Coronary artery (tissue), 2 donors: ENCODE data around the gene PI4K2A.
"Not testable (repeated sequence)": the region's sequence is repeated elsewhere in the genome, so short reads cannot be mapped to it uniquely, and the experiment has no call there.

Experiments used
- DNase-seq: peaks from one replicate; pipeline ENCODE4 v3.0.0-alpha.2; 2017; ENCODE audit warnings: low spot score
- H3K27ac ChIP-seq, 2 donors: fragments of 200-600 bp; sonication (generic); one replicate each; pipeline ENCODE4 v1.5.1; 2016 to 2019
- H3K4me3 ChIP-seq: fragments of 200-600 bp; sonication (generic); 2 replicates; pipeline ENCODE4 v1.5.1; 2016; ENCODE audit warnings: mild to moderate bottlenecking, moderate library complexity
- CTCF ChIP-seq: fragments of 200-600 bp; sonication (generic); IDR thresholded peaks from one replicate; pipeline ENCODE4 v1.5.1; 2019; ENCODE audit warnings: antibody characterized with exemption

Gene PI4K2A

DNA sequence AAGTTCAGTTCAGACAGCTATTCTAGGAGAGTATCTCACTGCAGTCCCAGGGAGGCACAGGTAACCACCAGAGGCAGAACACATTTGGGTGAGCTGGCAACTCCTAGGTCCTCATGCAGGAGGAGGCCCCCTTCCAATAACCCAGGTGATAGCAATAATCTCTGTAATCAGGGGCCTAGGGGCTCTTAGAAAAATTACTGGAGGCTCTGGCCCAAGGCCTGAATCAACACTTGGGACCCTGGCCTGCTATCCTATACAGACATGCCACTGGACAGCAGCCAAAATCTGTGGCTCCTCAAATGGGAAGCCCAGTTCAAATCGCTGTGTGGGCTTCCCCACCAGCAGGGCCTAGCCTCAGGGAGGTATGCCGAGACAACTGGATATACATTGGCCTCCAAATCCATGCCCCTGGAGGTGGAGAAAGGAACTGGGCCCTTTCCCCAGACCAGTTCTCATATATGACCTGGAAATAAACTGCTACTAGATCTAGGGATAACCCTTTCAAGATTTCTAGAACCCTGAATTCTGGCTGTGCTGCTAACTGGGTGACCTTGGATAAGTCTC, 45.0 kb downstream of the PI4K2A start:
- DNase-seq, result no peak
- peak overlapping the region; percentile 88 for H3K4me3 ChIP-seq
- TF ChIP-seq CTCF, result peak; percentile 15
- peak overlapping the region; percentile 93 to 97 for H3K27ac ChIP-seq

GRCh38 chr10:97686301-97686961, 46.0 kb downstream of the PI4K2A start:
- TF ChIP-seq CTCF, result no peak
- Histone ChIP-seq H3K27ac (peak overlapping the region; percentile 93 to 97), H3K4me3 (peak overlapping the region; percentile 88)
- DNase-seq, result no peak

DNA sequence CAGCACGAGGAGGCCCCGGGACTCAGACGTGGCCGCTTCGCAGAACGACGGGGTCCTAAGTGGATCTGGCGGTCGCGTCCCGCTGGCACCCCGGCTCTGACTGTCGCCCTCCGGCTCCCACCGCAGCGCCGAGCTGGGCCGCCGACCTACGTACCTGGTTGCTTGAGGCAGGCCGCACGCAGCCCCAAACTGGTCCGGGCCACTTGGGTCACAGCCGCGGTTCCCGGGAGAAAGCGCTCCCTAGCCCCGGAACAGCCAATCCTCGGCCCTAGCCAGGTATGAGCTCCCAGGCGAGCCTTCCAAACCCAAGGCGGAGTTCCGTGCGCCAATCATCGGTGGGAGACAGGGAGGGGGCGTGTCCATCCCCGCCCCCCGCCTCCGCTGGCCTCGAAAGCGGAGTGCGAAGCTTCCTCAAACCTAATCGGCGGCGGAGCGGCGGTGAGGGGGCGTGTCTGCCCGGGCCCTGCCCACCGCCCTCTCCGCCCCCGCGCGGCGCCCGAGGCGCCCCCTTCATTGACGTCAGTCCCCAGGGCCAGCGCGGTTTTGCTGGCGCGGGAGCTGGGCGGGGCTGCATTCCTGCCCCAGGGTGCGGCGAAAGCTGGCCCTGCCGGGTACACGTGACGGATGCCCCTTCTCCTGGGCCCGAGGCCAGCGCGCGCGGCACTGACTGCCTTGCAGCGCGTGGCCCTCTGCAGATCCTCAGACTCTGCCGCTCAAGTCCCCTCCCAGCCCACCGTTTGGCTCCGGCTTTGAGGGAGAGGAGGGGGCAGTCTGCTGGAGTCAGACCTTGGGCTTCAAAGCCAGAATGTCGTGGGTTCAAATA, 46.7 kb downstream of the PI4K2A start, which contains the start of gene AVPI1:
TSS of gene AVPI1 (minus strand) at position 280 of the 823 bp plus-strand sequence. CDS start 7,336 bp downstream, outside the sequence.
- no peak for TF ChIP-seq CTCF
- peak within 1 kb of the TSS; percentile 93 to 97 for H3K27ac ChIP-seq
- H3K4me3 ChIP-seq, result peak within 1 kb of the TSS; percentile 88
- DNase-seq, result peak; percentile 99

GRCh38 chr10:97687785-97688781, 47.6 kb downstream of the PI4K2A start:
- Histone ChIP-seq H3K4me3 (peak overlapping the region; percentile 88), H3K27ac (peak overlapping the region; percentile 93 to 97)
- no peak for DNase-seq
- TF ChIP-seq CTCF, result no peak

DNA sequence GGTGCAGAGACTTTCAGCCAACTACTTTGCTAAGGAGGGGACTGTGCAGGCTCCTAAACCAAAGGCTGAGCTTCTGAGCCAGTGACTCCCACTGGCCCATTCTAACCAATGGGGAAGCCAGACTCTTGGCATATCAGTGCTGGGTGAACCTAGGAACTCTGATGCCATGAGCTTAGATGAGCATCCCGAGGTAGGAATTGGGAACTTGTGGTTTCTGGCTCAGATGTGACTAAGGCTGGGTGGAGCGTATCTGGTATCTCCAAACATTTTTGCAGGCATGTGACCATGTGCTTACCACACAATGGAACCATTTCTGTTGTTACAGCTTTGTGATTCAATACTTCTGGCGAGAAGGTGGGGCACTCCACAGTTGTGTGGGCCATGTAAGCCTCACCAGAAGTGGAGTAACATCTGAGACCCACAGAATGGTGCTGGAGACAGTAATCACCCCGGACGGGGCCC, 49.1 kb downstream of the PI4K2A start:
- Histone ChIP-seq H3K4me3 (no peak overlapping the region), H3K27ac (peak overlapping the region; percentile 93 to 97)
- no peak for TF ChIP-seq CTCF
- DNase-seq, result no peak

DNA sequence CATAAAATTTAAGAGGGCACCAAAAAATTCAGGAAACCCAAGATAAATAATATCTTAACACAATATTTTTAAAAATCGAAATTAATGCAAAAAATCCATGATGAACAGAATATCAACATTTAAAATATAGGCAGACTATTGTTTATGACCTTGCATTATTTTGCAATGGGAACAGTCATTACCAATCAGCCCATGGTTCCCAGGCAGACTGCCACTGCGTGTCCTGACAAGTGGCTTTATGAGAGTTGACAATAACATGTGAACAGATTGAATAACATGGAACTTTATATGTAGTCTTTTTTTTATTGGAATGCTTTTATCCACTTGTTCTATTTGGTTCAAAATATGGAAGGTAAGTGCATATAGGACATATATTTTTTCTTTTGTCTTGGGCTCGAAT, 49.7 kb downstream of the PI4K2A start:
- TF ChIP-seq CTCF, result no peak
- Histone ChIP-seq H3K27ac (no peak overlapping the region), H3K4me3 (no peak overlapping the region)
- DNase-seq, result no peak

- H3K4me3 ChIP-seq, H3K27ac ChIP-seq, DNase-seq: not testable (repeated sequence)
Observed at GRCh38 chr10:97698072-97698655, 57.7 kb downstream of the PI4K2A start.
